GM19099 (cell line): ENCODE results near the gene DCLK1.

Experiments
- POLR2A ChIP-seq: IDR thresholded peaks from 3 replicates; pipeline ENCODE4 v1.6.1; 2011; ENCODE audit warnings: low read depth; ENCODE audit not compliant: insufficient read length; ENCODE audit errors: extremely low read depth

The DCLK1 gene

DNA sequence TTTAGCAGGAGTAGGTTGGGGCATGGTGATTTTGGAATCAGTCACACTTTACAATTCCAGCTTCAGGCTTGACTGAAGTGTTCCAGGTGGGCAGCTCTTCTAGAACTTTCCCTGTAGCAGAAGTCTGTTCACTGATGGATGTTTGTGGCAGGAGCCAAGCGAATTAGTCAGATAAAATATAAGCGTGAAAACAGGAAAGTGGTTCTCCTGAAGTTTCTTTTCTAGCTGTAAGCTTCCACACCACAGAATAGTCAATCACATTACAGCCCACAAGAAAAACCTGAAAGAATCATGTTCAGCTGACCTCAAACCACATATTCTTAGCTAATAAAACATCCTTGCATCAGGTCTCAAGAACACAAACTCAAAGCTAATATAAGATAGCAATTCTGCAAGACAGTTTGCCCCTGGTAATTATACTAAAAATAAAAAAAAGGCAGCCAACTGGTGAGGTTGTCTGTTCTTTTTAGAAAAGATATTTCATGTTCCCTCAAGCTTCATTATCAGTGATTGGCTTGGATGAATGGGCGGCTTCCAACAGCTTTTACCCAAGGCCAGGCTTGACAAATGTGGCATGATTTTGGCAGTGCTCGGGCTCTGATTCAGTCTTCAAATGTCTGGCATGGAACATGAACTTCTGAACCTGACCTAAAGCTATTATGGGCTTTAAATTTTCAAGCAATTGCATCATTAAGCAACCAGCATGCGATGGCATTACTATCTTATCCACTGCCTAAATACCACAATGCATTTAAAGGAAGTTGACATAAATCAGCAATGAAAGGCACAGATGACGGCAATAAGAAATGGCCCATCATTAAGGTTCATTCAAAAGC is 136.8 kb downstream of the DCLK1 start:
- no peak for TF ChIP-seq POLR2A

DNA sequence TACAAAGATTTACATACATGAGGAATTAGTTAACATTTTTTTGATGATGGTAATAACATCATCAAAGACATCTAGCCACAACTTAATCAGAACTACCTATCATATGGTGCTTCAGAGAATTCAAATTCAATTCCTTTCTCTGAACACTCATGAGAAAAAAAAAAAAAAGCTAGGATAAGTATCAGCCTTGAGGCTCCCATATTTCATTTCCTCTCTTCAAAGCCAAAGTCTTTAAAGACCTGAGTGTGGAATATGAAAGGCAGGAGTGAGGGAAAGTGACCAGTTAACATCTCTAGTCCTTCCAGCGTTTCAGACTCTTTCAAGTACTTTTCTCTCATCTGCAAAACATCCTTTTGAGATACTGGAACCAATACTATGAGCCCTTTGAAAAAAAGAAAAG is 137.5 kb downstream of the DCLK1 start:
- TF ChIP-seq POLR2A: no peak

DNA sequence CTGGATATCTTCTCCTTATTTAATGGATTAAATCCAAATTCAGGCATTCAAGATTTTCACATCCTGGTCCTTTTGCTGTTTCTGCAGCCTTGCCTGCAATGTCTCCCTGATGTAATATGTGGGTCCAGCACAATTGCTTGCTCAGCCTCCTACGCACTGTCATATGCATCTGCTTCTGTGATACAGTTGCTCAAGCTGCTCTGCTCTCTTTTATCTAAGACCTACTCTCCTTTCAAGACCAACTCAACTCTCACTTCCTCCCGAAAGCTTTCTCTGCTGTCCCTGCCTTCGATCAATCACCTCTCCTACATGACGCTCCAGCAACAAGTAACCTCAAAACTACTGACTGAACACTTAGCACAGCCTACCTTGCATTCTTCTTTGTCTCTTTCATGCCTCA is 138.2 kb downstream of the DCLK1 start:
- no peak for TF ChIP-seq POLR2A

DNA sequence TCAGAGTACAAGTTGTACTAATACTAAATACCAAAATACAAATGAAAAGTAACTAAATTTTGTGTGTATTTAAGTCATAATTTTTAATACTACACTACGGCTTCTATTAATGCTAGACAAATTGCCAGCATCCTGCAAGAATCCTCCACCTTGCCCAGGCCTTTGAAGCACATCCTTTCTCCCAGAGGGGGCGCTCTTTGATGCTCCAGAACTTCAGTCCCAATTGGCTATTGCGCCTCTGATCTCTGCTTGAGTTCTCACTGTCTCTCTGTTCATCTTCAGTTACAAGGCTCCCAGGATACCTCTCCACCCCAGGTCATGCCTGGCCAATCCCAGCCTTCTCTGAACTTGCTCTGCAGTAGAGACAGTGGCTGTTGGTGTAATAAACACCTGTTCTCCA is 141.0 kb downstream of the DCLK1 start:
- no peak for TF ChIP-seq POLR2A

DNA sequence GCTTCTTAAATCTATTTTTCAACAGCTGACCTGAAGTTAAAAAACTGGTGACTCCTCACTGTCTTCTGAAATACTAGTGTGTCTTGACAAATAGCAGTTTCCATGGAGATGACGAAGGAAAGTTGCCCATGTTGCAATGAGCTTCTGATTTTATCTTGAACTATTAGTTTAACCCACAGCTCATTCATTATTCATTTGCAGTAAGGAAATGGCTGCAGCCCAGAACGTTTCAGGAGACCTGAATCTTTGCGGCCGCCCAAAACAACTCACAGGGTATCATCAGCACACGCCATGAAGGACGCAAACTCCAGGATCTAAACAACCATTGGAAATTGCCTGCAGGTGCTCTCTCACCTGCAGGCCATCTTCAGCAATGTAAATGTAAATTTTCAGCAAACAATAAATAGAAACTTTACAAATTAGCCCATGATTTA is 142.5 kb downstream of the DCLK1 start:
- TF ChIP-seq POLR2A: no peak

DNA sequence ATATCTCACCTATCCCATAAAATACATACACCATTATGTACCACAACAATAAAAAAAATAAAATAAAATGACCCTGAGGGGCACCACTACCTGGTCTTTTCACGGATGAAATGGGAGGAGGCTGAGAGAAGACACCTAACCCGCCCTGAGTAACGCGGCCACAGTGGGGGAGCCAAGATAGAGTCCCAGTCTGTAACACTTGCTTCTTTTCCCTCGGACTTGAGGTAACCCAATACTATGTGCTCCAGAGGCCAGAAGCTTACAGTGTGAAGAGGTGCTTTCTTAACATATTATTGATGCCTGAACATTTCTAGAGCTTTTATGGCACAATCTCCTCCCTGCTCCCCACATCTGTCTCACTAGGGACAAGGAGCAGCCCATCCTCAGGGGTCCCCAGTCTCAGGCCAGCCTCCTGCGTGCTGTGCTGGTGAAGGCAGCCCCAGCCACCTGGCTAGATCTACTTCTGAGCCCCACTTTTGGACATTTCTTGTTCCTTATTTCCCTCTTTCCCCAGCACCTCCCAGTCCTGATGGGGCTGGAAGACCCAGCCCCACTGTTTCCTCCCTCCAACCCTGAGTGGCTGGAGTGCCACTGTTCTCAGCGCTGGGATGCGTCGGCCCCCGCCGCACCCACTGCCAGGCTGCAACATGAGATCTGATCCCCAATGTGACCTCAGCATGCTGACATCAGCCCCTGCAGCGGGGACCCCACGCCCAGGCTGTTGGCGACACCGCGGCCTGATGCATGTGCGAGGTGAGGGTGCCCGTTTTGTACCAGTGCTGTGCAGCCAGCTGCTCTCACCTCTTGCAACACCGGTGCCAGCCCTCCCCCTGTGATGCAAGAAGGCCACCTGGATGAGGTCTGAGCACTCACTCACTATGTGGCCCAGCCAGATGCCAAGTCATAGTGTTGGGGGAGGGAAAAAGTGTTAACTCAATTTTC is 143.3 kb downstream of the DCLK1 start:
- no peak for TF ChIP-seq POLR2A

DNA sequence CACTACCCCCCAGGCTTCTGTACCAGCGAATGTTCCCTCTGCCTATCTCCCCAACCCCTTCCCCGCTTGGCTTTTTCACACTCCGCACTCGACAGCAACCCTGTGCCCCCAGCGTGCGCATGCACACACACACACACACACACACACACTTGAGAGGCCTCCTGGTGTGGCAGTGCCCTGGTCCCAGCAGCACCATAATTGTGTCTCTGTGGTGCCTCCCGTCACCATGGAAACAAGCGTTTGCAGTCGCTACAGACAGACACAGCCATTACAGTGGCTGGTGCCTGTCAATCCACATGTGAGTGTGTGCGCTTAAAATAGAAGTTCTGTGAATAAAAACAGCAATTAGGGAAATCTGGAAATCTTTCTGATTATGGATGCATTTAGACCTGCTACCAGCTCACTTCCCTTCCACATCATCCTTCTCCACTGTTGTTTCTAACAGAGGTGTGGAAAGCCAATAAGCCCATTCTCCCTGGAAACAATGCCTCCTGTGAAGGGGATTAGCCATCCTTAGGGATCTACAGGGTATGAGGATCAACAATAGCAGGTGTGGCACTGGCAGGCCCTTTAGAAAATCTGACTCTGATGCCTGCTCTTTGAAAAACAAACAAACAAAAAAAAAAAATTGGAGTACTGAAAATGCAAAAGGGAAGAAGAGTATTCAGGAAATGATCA is 146.3 kb downstream of the DCLK1 start:
- no peak for TF ChIP-seq POLR2A

DNA sequence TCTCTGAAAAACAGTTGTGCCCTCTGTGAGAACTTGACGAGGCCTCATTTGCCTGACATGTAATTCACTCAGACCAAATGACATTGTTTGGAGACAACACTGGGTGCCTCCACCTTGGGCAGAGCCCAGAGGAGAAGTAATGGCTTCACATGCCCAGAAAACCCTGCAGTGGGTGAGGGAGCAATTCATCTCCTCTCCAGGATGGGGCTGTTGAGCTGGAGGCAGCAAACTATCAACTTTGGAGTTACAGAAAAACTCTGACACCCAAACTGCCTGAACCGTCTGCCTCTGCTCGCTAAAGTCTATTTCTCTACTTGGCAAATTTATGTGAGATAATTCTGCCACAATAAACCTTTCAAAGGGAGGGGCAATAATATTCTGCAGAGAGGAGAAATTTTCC is 146.9 kb downstream of the DCLK1 start:
- no peak for TF ChIP-seq POLR2A

DNA sequence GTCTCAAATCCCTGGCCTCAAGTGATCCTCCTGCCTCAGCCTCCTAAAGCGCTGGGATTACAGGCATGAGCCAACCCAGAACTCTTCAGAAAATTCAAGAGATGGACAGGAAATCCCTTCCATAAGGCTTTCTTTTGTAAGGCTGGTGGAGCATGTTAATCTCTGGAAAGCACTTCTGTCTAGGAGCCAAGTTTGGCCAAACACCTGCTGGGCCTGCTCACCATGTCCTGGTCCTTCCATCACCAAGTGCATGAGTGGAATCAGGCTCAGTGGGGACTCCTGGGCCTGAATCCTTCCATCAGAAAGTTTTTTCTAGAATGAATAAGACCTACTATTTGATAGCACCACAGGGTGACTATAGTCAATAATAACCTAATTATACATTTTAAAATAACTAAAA is 148.0 kb downstream of the DCLK1 start:
- TF ChIP-seq POLR2A: no peak

DNA sequence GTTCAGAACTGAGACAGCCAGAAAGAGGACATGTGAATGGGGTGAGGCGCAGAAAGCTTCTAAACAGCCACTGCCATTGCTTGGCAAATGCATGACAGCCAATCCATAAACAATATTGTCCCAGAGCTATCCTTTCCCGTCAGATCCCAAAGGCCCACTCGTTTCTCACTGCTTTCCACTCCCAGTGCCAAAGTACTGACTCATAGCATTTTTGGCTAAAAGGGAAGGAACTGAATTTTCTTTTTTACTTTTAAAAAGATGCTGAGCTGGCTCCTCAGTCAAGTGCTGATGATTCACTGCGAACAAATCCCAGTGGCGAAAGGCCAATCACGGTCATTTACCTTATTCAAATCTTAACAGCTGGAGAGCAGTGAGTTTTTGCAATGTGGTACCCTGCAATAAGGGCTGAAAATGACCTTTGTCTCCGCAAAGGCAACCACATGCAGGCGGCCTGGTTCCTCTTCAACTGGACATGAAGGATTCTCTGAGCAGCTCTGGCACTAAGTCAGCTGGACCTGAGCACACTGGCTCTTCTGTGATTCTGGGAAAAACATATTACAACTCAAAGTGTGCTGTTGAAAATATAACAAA is 151.7 kb downstream of the DCLK1 start:
- TF ChIP-seq POLR2A: no peak

DNA sequence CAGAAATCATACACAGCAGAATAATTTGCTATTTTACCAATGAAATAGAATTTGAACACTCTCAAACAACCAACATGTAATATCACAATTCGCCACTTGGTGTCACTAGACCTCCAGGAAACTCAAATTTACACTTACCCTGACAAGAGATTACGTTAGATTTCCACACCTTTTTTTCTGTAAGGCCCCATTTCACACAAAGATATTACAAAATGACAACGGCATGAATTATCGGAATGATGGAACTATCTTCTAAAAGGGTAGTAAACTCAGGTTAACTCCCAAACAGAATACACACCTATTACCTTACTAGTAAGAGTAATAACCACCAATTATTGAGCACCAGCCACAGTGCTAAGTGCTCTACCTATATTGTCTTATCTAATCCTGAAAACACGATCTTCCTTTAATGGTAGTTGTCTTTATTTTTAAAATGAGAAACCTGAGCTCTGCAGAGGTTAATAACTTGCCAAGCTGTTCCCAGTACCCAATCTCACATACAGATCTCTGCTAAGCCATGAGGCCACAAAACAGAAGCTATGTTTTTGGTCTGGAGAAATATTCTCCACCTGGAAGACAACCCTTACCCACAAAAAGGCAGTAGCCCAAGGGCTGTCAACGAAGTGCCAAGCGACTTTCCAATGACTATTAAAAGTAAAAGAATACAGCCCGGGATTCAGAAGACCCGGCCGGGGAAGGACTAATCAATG is 152.4 kb downstream of the DCLK1 start:
- TF ChIP-seq POLR2A: no peak

DNA sequence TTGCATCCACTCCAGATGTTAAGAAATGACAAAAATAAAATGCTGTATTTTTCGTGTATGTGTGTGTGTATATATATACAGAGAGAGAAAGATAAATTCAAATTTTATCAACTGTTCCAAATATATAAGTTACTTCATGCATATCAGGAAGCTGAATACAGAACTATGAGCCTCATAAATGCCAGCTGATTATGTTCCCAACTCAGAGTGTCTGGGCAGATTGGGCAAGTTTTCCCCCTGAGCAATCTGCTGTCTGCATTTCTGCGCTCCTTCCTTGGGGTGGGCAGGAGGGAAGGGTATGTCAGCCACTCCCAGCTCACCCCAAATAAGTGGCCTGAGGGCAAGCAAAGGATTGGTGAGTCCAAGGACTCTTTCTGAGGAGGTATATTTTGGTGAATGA is 154.1 kb downstream of the DCLK1 start:
- TF ChIP-seq POLR2A: no peak

DNA sequence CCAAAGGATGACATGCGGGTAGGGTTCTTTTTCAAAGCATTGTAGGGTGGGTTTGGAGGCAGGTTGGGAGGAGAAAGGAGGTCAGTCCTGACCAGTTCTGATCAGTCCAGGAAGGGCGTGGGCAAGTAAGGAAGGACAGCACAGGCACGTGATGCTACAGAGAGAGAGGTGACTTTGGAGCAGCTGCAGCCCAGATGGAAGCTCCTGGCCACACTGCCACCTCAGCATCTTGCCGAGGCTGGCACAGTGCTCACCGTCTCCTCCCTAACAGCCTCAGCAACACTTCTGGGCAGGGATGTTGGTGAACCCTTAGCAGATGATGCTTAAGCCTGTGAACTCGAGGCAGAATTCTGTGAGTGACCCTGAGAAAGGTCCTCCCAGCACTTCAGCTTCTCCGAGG is 155.1 kb downstream of the DCLK1 start:
- TF ChIP-seq POLR2A: no peak

DNA sequence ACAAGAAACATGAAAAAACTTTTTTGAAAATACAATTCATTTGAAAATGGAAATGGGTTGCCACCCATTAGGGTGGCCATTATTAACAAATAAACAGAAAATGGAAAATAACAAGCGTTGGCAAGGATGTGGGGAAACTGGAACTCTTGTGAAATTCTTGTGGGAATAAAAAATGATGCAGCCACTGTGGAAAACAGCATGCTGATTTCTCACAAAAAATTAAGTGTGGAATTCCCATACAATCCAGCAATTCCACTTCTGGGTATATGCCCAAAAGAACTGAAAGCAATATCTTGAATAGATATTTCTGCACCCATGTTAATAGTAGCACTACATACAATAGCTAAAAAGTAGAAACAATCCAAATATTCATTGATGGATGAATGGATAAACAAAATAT is 165.2 kb downstream of the DCLK1 start:
- no peak for TF ChIP-seq POLR2A
